Esophagus (tissue), 2 donors: ENCODE data around the gene EEF1G. TPM values are rescaled to one million over a fixed set of nuclear protein-coding genes. Genes with fewer than 3 reads are reported as not detected.

Experiments
- H3K27ac ChIP-seq, 2 donors: one replicate each; pipeline ENCODE4 v1.5.1; 2013; ENCODE audit warnings: low read depth in 2 of 2, mild to moderate bottlenecking in 2 of 2, inconsistent platforms in 1 of 2, low read length in 1 of 2, moderate library complexity in 1 of 2
- H3K27me3 ChIP-seq, 2 donors: one replicate each; pipeline ENCODE4 v1.6.1; 2013; ENCODE audit warnings: low read length in 2 of 2, control low read depth in 1 of 2, mild to moderate bottlenecking in 1 of 2; ENCODE audit not compliant: insufficient read depth in 2 of 2, control insufficient read depth in 1 of 2
- H3K36me3 ChIP-seq, 2 donors: one replicate each; pipeline ENCODE4 v1.6.1; 2013; ENCODE audit warnings: low read length in 1 of 2; ENCODE audit not compliant: control insufficient read depth in 2 of 2, insufficient read depth in 2 of 2
- H3K4me1 ChIP-seq, 2 donors: one replicate each; pipeline ENCODE4 v1.6.1; 2013; ENCODE audit warnings: low read length in 1 of 2; ENCODE audit not compliant: control insufficient read depth in 2 of 2, insufficient read depth in 2 of 2
- H3K4me3 ChIP-seq, 2 donors: one replicate each; pipeline ENCODE4 v1.5.1; 2013; ENCODE audit warnings: low read length in 2 of 2, mild to moderate bottlenecking in 2 of 2, low read depth in 1 of 2, moderate library complexity in 1 of 2
- H3K9me3 ChIP-seq, 2 donors: one replicate each; pipeline ENCODE4 v1.6.1; 2013; ENCODE audit warnings: mild to moderate bottlenecking in 2 of 2, low read depth in 1 of 2, low read length in 1 of 2, moderate library complexity in 1 of 2; ENCODE audit not compliant: control insufficient read depth in 2 of 2, insufficient read depth in 1 of 2
- WGBS, 2 donors: extraction: QIAGEN DNeasy Blood & Tissue Kit; methylation state at CpG; one replicate each; pipeline ENCODE4 v1.1.7; 2013; 5-methylcytosine and 5-hydroxymethylcytosine counted together
- polyA plus RNA-seq, 2 donors: library from polyadenylated mRNA; stranded (reverse); fragments of 200-250 nt; gene quantifications; one replicate each; pipeline ENCODE4 v1.2.3, GENCODE V29; 2013
- donor health status: healthy with polysubstance abuse.
- donor health status: Bipolar disorder and iron deficiency.

EEF1G gene
- polyA plus RNA-seq, 2 donors: 884 to 1,495 TPM

GRCh38 chr11:62534779-62535545, 38.7 kb downstream of the EEF1G start:
- H3K36me3 ChIP-seq: peaks cover 35 to 63% of the 10 kb centered on the region in 2 donors
- H3K27me3 ChIP-seq: no peaks in the 10 kb centered on the region
- WGBS, 2 donors: 91 to 92% methylated on average over 19 of the region's 19 CpGs
- H3K4me3 ChIP-seq: no peak overlapping the region
- peaks cover 16 to 17% of the 10 kb centered on the region in 2 donors for H3K4me1 ChIP-seq
- no peak overlapping the region for H3K27ac ChIP-seq
- H3K9me3 ChIP-seq: no peaks in the 10 kb centered on the region

GRCh38 chr11:62532096-62532495, 41.6 kb downstream of the EEF1G start:
- H3K4me3 ChIP-seq: no peak overlapping the region
- 82 to 95% methylated on average over 2 of the region's 2 CpGs for WGBS, 2 donors
- peaks cover 40 to 72% of the 10 kb centered on the region in 2 donors for H3K36me3 ChIP-seq
- H3K27ac ChIP-seq: no peak overlapping the region
- no peaks in the 10 kb centered on the region for H3K9me3 ChIP-seq
- H3K27me3 ChIP-seq: no peaks in the 10 kb centered on the region
- no peaks in the 10 kb centered on the region for H3K4me1 ChIP-seq

GRCh38 chr11:62516736-62517371, 56.8 kb downstream of the EEF1G start:
- WGBS, 2 donors: 81 to 82% methylated on average over 14 of the region's 14 CpGs
- no peaks in the 10 kb centered on the region for H3K27me3 ChIP-seq
- H3K9me3 ChIP-seq: no peaks in the 10 kb centered on the region
- H3K36me3 ChIP-seq: peaks cover 31 to 70% of the 10 kb centered on the region in 2 donors
- peak overlapping the region in 1 of 2 donors; percentile 29 for H3K27ac ChIP-seq
- H3K4me1 ChIP-seq: peaks cover 0 to 7% of the 10 kb centered on the region in 2 donors
- H3K4me3 ChIP-seq: no peak overlapping the region

GRCh38 chr11:62514151-62514550, 59.5 kb downstream of the EEF1G start:
- H3K9me3 ChIP-seq: no peaks in the 10 kb centered on the region
- H3K27ac ChIP-seq: peak overlapping the region in 1 of 2 donors; percentile 7
- WGBS, 2 donors: 81% methylated on average over 7 of the region's 7 CpGs
- H3K27me3 ChIP-seq: no peaks in the 10 kb centered on the region
- H3K4me1 ChIP-seq: peaks cover 0 to 7% of the 10 kb centered on the region in 2 donors
- H3K36me3 ChIP-seq: peaks cover 31 to 49% of the 10 kb centered on the region in 2 donors
- H3K4me3 ChIP-seq: no peak overlapping the region

- Histone ChIP-seq H3K36me3 (peaks cover 29 to 44% of the 10 kb centered on the region in 2 donors), H3K27me3 (no peaks in the 10 kb centered on the region), H3K4me3 (no peak overlapping the region), H3K9me3 (no peaks in the 10 kb centered on the region), H3K27ac (peak overlapping the region in 1 of 2 donors; percentile 1), H3K4me1 (peaks cover 0 to 7% of the 10 kb centered on the region in 2 donors)
- WGBS, 2 donors: 84 to 86% methylated on average over 10 of the region's 10 CpGs
Measured at GRCh38 chr11:62513626-62514025, 60.1 kb downstream of the EEF1G start.

GRCh38 chr11:62512961-62513360, 60.7 kb downstream of the EEF1G start:
- H3K36me3 ChIP-seq: peaks cover 24 to 37% of the 10 kb centered on the region in 2 donors
- no peaks in the 10 kb centered on the region for H3K27me3 ChIP-seq
- peaks cover 2 to 3% of the 10 kb centered on the region in 2 donors for H3K4me1 ChIP-seq
- 78 to 80% methylated on average over 8 of the region's 8 CpGs for WGBS, 2 donors
- H3K27ac ChIP-seq: peak overlapping the region in 1 of 2 donors; percentile 44
- H3K9me3 ChIP-seq: no peaks in the 10 kb centered on the region
- no peak overlapping the region for H3K4me3 ChIP-seq

Other genes with a start within 250 kb of the EEF1G start
- 1 to 10 TPM in 1 of 2 donors, under 1 TPM in 1; 0.45 to 1.3 TPM for gene ASRGL1, start 236.4 kb downstream of the EEF1G start, polyA plus RNA-seq
- 1 to 10 TPM; 4.8 to 5.5 TPM for gene SCGB1A1, start 154.9 kb downstream of the EEF1G start, polyA plus RNA-seq
- 100 to 1,000 TPM; 168 to 195 TPM for gene AHNAK, start 27.1 kb downstream of the EEF1G start, polyA plus RNA-seq
- gene TUT1, start 17.6 kb upstream of the EEF1G start, polyA plus RNA-seq: 10 to 100 TPM in 1 of 2 donors, 1 to 10 TPM in 1; 9.0 to 15.2 TPM
- gene MTA2, start 28.0 kb upstream of the EEF1G start, polyA plus RNA-seq: 10 to 100 TPM; 76.2 to 90.4 TPM
- 100 to 1,000 TPM in 1 of 2 donors, 10 to 100 TPM in 1; 79.0 to 107 TPM for gene EML3, start 38.9 kb upstream of the EEF1G start, polyA plus RNA-seq
- 10 to 100 TPM in 1 of 2 donors, 1 to 10 TPM in 1; 7.4 to 10.5 TPM for gene ROM1, start 39.4 kb upstream of the EEF1G start, polyA plus RNA-seq
- 10 to 100 TPM; 14.9 to 25.4 TPM for gene B3GAT3, start 48.1 kb upstream of the EEF1G start, polyA plus RNA-seq
- 10 to 100 TPM; 59.8 to 71.6 TPM for gene GANAB, start 72.7 kb upstream of the EEF1G start, polyA plus RNA-seq
- 10 to 100 TPM in 1 of 2 donors, 1 to 10 TPM in 1; 4.8 to 10.1 TPM for gene INTS5, start 79.4 kb upstream of the EEF1G start, polyA plus RNA-seq
- gene C11orf98, start 91.3 kb upstream of the EEF1G start, polyA plus RNA-seq: 10 to 100 TPM; 71.9 to 96.9 TPM
- 10 to 100 TPM; 15.4 to 32.2 TPM for gene CSKMT, start 91.4 kb upstream of the EEF1G start, polyA plus RNA-seq
- gene UQCC3, start 97.8 kb upstream of the EEF1G start, polyA plus RNA-seq: 10 to 100 TPM; 16.5 to 23.2 TPM
- 1 to 10 TPM; 2.7 to 5.2 TPM for gene LBHD1, start 98.4 kb upstream of the EEF1G start, polyA plus RNA-seq
- 100 to 1,000 TPM; 109 to 127 TPM for gene UBXN1, start 105.2 kb upstream of the EEF1G start, polyA plus RNA-seq
- gene LRRN4CL, start 115.6 kb upstream of the EEF1G start, polyA plus RNA-seq: 1 to 10 TPM; 1.4 to 2.4 TPM
- 10 to 100 TPM; 33.9 to 58.9 TPM for gene BSCL2, start 133.5 kb upstream of the EEF1G start, polyA plus RNA-seq
- gene GNG3, start 133.8 kb upstream of the EEF1G start, polyA plus RNA-seq: under 1 TPM; 0.04 to 0.24 TPM
- 10 to 100 TPM; 27.5 to 27.9 TPM for gene HNRNPUL2, start 153.6 kb upstream of the EEF1G start, polyA plus RNA-seq
- gene TTC9C, start 154.6 kb upstream of the EEF1G start, polyA plus RNA-seq: 10 to 100 TPM; 13.3 to 31.1 TPM
- gene ZBTB3, start 180.3 kb upstream of the EEF1G start, polyA plus RNA-seq: 1 to 10 TPM; 1.9 to 4.0 TPM
- gene POLR2G, start 187.7 kb upstream of the EEF1G start, polyA plus RNA-seq: 10 to 100 TPM; 43.2 to 94.0 TPM
- gene TAF6L, start 197.5 kb upstream of the EEF1G start, polyA plus RNA-seq: 10 to 100 TPM; 17.0 to 21.6 TPM
- gene TMEM179B, start 213.5 kb upstream of the EEF1G start, polyA plus RNA-seq: 10 to 100 TPM; 30.5 to 41.2 TPM
- 10 to 100 TPM; 13.8 to 19.7 TPM for gene TMEM223, start 218.1 kb upstream of the EEF1G start, polyA plus RNA-seq
- 10 to 100 TPM; 77.9 to 84.7 TPM for gene NXF1, start 231.5 kb upstream of the EEF1G start, polyA plus RNA-seq